ENCODE measurements around the gene MAEL.

DNA sequence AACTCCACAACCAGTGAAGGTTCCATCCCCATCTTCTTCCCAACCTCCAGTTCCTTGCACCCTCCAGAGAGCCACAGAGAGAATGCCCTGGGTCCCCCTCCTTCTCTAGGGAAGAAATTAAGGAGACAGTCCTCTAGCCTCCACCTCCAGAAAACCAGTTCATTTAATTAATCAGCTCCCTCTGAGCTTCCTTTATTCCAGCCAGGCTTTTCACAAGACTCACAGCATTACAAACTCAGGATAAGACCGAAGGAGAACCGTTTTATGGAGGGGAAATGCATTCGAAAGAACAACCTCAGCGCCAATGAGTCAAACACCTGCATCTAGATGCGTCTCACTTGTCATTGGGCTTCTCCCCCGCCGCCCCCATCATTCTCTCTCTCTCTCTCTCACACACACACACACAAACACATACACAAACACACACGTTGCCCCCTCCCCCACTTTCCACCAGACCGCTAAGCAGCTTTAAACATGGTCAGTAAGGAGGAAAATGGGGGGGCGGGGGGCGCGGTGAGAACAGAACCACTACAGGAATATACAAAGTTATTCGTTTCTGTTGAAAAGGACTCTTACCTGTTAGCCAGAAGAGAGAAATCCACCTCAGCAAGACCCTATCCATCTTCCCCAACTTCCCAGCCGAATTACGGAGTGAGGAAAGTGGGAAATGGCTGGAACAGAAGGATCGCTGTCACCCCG is 14.3 kb upstream of the MAEL start:
- TF ChIP-seq, protein P1, sequence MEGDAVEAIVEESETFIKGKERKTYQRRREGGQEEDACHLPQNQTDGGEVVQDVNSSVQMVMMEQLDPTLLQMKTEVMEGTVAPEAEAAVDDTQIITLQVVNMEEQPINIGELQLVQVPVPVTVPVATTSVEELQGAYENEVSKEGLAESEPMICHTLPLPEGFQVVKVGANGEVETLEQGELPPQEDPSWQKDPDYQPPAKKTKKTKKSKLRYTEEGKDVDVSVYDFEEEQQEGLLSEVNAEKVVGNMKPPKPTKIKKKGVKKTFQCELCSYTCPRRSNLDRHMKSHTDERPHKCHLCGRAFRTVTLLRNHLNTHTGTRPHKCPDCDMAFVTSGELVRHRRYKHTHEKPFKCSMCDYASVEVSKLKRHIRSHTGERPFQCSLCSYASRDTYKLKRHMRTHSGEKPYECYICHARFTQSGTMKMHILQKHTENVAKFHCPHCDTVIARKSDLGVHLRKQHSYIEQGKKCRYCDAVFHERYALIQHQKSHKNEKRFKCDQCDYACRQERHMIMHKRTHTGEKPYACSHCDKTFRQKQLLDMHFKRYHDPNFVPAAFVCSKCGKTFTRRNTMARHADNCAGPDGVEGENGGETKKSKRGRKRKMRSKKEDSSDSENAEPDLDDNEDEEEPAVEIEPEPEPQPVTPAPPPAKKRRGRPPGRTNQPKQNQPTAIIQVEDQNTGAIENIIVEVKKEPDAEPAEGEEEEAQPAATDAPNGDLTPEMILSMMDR (IDR thresholded peaks at IDR 0.05) = no peak
- no peak for TF ChIP-seq POLR2A (IDR thresholded peaks at IDR 0.05)
